ENCODE data around the gene SLC39A13. TPM values are rescaled to one million over a fixed set of nuclear protein-coding genes. Genes with fewer than 3 reads are reported as not detected.

The SLC39A13 gene
- total RNA-seq, 4 donors from 2014 or later = 68.8 to 218 (median 78.9) TPM

DNA sequence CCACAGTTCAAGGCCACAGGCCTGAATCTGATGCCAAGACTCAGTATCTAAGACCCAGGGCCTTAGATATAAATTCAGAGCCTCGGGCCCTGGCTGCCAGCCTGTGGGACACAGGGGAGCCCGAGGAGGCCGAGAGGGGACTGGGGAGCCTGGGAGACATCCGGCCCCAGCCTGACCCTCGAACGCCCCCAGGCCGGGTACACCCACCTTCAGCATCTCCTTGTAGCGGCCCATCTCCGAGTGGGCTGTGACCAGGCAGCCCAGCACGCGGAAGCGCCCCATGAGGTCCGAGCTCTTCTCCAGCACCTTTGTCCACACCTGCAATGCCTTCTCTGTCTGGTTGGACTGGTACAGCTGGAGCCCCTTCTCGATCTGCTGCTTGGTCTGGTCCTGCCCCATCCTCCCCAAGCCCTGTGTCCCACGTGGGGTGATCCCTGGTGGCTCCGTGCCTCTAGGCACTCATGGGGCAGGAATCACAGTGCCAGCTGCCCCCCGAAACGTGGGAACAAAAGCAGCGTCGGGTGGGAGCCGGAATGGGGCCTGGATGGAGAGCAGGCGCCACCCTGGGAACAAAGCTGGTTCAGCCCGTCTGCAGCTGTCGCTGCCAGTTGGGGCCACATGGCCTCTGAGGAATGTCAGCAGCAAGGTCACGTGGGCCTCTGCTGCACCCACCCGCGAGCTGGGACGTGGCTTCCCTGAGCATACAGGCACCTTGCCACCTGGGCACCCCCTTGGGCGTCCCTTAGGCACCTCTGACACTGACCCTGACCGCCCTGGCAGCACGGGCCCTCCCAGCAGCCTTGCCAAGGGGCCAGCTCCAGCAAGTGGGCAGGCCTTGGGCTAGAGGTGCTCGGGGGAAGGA, 40.4 kb downstream of the SLC39A13 start, which contains the start of gene RAPSN:
RAPSN (minus strand) TSS at position 571 of the 862 bp plus-strand sequence; CDS start at position 399, 172 bp downstream.
- TF ChIP-seq, protein P1, sequence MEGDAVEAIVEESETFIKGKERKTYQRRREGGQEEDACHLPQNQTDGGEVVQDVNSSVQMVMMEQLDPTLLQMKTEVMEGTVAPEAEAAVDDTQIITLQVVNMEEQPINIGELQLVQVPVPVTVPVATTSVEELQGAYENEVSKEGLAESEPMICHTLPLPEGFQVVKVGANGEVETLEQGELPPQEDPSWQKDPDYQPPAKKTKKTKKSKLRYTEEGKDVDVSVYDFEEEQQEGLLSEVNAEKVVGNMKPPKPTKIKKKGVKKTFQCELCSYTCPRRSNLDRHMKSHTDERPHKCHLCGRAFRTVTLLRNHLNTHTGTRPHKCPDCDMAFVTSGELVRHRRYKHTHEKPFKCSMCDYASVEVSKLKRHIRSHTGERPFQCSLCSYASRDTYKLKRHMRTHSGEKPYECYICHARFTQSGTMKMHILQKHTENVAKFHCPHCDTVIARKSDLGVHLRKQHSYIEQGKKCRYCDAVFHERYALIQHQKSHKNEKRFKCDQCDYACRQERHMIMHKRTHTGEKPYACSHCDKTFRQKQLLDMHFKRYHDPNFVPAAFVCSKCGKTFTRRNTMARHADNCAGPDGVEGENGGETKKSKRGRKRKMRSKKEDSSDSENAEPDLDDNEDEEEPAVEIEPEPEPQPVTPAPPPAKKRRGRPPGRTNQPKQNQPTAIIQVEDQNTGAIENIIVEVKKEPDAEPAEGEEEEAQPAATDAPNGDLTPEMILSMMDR (IDR thresholded peaks at IDR 0.05) = no peak
- TF ChIP-seq POLR2A (IDR thresholded peaks at IDR 0.05) = no peak
- TF ChIP-seq EP300 (IDR thresholded peaks at IDR 0.05) = no peak
- no peak for TF ChIP-seq POLR2AphosphoS5 (IDR thresholded peaks at IDR 0.05)
- H3K9me3 ChIP-seq = no peaks in the 10 kb centered on the region
- H3K27me3 ChIP-seq = no peaks in the 10 kb centered on the region
- H3K27ac ChIP-seq = no peak within 1 kb of the TSS
- no peak within 1 kb of the TSS for H3K4me3 ChIP-seq
- H3K4me1 ChIP-seq = peaks cover 0 to under 1% (median 0%) of the 10 kb centered on the region in 3 donors
- no peak for ATAC-seq
- 96% methylated on average over 5 of the region's 32 CpGs; no CpG with 5 or more reads in 1 of the 2 donors for WGBS, 2 donors (ENCODE audit: low coverage in 1 of 2)
- no peaks in the 10 kb centered on the region for H3K36me3 ChIP-seq

DNA sequence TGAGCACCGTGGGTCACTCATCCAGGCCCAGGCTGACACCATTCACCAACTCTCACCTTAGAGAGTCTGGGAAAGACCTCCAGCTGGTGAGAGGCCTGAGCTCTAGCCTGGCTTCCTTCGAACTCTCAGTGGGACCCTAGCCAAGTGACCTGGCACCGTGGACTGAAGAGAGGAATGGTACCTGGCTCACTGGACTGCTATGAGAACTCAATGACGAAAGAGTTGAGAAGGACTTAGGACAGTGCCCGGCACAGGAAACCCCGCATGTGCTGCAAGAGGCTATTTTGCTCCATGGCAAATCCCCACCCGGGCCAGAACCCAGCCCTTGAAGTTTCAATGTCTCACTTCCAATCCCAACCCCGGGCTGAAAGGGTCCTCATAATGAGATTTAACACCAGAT, 41.2 kb downstream of the SLC39A13 start:
- H3K36me3 ChIP-seq = no peaks in the 10 kb centered on the region
- no peaks in the 10 kb centered on the region for H3K9me3 ChIP-seq
- H3K4me3 ChIP-seq = no peak overlapping the region
- no peak for ATAC-seq
- H3K27me3 ChIP-seq = no peaks in the 10 kb centered on the region
- no peak for TF ChIP-seq POLR2AphosphoS5 (IDR thresholded peaks at IDR 0.05)
- no peak for TF ChIP-seq EP300 (IDR thresholded peaks at IDR 0.05)
- TF ChIP-seq, protein P1 (IDR thresholded peaks at IDR 0.05) = no peak
- TF ChIP-seq POLR2A (IDR thresholded peaks at IDR 0.05) = no peak
- H3K27ac ChIP-seq = no peak overlapping the region
- H3K4me1 ChIP-seq = peaks cover 0 to 8% (median 0%) of the 10 kb centered on the region in 3 donors
- WGBS, 2 donors (ENCODE audit: low coverage in 1 of 2) = 77% methylated on average over 7 of the region's 8 CpGs; no CpG with 5 or more reads in 1 of the 2 donors

DNA sequence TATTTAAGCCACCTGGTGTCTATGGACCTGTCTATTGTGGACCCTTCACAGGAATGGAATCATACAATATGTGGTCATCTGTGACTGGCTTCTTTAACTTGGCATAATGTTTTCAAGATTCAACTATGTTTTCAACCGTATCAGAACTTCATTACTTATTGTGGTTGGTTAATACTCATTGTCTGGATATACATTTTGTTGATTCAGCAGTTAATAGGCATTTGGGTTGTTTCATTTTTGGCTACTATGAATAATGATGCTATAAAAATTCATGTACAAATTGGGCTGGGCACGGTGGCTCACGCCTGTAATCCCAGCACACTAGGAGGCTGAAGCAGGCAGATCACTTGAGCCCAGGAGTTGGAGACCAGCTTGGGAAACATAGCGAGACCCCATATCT, 43.0 kb downstream of the SLC39A13 start:
- Histone ChIP-seq H3K36me3 (no peaks in the 10 kb centered on the region), H3K9me3 (no peaks in the 10 kb centered on the region), H3K27ac (no peak overlapping the region), H3K27me3 (no peaks in the 10 kb centered on the region), H3K4me3 (no peak overlapping the region), H3K4me1 (peaks cover 0 to 8% (median 0%) of the 10 kb centered on the region in 3 donors)
- TF ChIP-seq, protein P1 (IDR thresholded peaks at IDR 0.05) = no peak
- TF ChIP-seq POLR2A (IDR thresholded peaks at IDR 0.05) (no peak), POLR2AphosphoS5 (IDR thresholded peaks at IDR 0.05) (no peak), EP300 (IDR thresholded peaks at IDR 0.05) (no peak)
- ATAC-seq = no peak
- 66 to 97% methylated on average over 3 to 4 of the region's 4 CpGs for WGBS, 2 donors (ENCODE audit: low coverage in 1 of 2)

DNA sequence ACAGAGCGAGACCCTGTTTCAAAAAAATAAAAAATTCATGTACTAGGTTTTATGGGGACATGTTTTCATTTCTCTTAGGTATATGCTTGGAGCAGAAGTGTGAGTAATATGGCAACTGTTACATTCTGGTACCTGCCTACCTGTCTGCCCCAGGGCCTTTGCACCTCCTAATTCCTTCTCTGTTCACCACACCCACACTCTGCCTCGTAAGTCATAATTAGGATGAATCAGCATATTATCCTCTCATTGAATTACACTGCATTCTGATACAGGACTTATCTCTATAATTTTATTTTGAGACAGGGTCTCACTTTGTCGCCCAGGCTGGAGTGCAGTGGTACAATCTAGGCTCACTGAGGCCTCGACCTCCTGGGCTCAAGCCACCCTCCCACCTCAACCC, 43.6 kb downstream of the SLC39A13 start:
- Histone ChIP-seq H3K9me3 (no peaks in the 10 kb centered on the region), H3K36me3 (no peaks in the 10 kb centered on the region), H3K27ac (no peak overlapping the region), H3K4me1 (peaks cover 0 to 8% (median 0%) of the 10 kb centered on the region in 3 donors), H3K27me3 (no peaks in the 10 kb centered on the region), H3K4me3 (no peak overlapping the region)
- 94 to 95% methylated on average over 3 to 4 of the region's 4 CpGs for WGBS, 2 donors (ENCODE audit: low coverage in 1 of 2)
- TF ChIP-seq POLR2AphosphoS5 (IDR thresholded peaks at IDR 0.05) = no peak
- TF ChIP-seq POLR2A (IDR thresholded peaks at IDR 0.05) = no peak
- no peak for TF ChIP-seq EP300 (IDR thresholded peaks at IDR 0.05)
- TF ChIP-seq, protein P1 (IDR thresholded peaks at IDR 0.05) = no peak
- ATAC-seq = no peak

Data from gastroesophageal sphincter (tissue), 4 donors.